Fibroblast of upper back skin (primary cell): ENCODE data around the gene ARFIP2.
A peak's percentile ranks its signal among the peaks of the same experiment; 100 is the strongest.
"Not testable (repeated sequence)": the region's sequence is repeated elsewhere in the genome, so short reads cannot be mapped to it uniquely, and the experiment has no call there.

Experiments
- DNase-seq: peaks from one replicate; pipeline ENCODE4 v3.0.0-alpha.2; 2013

Gene ARFIP2

DNA sequence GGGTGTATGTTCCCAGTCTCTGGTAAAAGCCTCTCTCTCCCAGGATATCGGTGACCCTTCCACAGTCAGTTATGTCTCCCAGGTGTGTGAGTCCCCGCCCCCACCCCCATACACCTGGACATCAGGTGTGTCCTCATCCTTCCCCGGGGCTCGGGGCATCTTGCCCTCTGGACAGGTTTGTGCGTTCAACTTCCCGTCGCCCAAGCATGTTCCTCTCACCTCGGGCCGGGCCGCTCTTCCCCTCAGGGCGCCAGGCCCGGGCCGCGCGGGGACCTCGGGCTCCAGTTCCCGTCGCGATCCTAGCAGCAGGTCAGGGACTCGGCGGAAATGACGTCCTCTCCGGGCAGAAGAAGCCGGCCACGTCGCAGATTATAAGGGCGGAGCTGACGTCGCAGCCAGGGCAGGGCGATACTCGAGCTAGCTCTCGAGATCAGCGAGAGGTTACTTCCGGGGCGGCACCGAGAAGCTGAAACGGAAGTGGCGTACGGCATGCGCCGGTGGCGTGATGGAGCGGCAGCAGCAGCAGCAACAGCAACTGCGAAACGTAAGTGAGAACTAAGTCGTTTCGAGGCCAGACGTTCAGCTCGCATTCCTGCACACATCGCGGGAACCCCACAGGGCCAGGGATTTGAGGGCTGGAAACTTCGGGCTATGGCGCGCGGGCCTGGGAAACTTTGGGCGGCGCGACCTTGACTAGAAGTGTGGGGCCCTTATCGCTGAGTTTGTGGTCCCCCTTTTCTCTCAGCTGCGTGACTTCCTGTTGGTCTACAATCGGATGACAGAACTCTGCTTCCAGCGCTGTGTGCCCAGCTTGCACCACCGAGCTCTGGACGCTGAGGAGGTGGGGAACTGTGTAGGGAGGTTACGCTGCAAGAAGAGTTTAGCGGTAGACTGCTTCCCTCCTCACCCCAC lies at the start of gene ARFIP2, which contains the start of gene TIMM10B:
TSS of gene ARFIP2 (minus strand) at position 320 of the 912 bp plus-strand sequence. CDS start 910 bp downstream, outside the sequence.
TSS of gene TIMM10B (plus strand) at position 490 of the 912 bp plus-strand sequence. CDS start at position 506, 16 bp downstream.
- DNase-seq: peak; percentile 98

- no peak for DNase-seq
These were observed 49.7 kb upstream of the ARFIP2 start for GRCh38 chr11:6530848-6531247.

GRCh38 chr11:6529266-6529665 lies 48.1 kb upstream of the ARFIP2 start:
- DNase-seq: no peak

GRCh38 chr11:6526411-6527135 lies 45.4 kb upstream of the ARFIP2 start:
- DNase-seq: no peak

GRCh38 chr11:6523253-6523652 lies 42.1 kb upstream of the ARFIP2 start:
- DNase-seq: peak; percentile 81

- not testable (repeated sequence) for DNase-seq
These were observed 40.8 kb upstream of the ARFIP2 start for GRCh38 chr11:6521946-6522345.

GRCh38 chr11:6520265-6520664 lies 39.1 kb upstream of the ARFIP2 start:
- no peak for DNase-seq

DNA sequence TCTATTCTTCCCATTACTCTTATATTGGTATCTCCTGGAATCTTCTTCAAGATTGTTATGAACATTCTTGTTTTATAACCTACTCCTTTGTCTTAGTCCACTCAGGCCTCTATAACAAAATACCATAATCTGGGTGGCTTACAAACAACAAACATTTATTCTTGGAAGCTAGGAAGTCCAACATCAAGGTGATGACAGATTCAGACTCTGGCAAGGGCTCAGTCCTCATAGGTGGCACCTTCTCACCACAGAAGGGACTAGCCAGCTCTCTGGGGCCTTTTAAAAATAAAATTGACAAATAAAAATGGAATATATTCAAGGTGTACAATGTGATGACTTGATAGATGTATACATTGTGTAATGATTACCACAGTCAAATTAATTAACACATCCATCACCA lies 35.7 kb upstream of the ARFIP2 start:
- no peak for DNase-seq

- peak; percentile 63 for DNase-seq
These were observed 24.6 kb upstream of the ARFIP2 start for GRCh38 chr11:6505577-6506240.

GRCh38 chr11:6504166-6504565 lies 23.0 kb upstream of the ARFIP2 start:
- no peak for DNase-seq

GRCh38 chr11:6502382-6502781 lies 21.3 kb upstream of the ARFIP2 start:
- no peak for DNase-seq

- DNase-seq: no peak
These were observed 17.4 kb upstream of the ARFIP2 start for GRCh38 chr11:6498544-6498943.

DNA sequence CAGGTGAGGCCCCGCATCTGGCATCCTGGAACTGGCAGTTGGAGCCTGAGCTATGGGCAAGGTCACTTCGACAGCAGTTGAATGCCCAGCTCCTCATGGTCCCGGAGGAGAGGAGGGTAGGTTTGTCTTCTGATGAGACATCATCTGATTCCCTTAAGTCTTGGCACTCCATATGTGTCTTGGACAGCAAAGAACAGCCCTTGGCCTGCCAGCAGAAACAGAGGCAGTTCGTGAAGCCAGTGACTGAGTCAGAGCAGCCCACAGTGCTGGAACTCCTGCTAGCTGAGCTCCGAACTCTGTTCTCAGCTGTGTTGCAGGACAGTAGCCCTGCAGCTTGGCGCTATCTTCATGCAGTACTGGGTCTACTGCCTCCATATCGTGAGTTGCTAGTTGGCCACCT lies 17.0 kb upstream of the ARFIP2 start:
- DNase-seq: no peak

DNA sequence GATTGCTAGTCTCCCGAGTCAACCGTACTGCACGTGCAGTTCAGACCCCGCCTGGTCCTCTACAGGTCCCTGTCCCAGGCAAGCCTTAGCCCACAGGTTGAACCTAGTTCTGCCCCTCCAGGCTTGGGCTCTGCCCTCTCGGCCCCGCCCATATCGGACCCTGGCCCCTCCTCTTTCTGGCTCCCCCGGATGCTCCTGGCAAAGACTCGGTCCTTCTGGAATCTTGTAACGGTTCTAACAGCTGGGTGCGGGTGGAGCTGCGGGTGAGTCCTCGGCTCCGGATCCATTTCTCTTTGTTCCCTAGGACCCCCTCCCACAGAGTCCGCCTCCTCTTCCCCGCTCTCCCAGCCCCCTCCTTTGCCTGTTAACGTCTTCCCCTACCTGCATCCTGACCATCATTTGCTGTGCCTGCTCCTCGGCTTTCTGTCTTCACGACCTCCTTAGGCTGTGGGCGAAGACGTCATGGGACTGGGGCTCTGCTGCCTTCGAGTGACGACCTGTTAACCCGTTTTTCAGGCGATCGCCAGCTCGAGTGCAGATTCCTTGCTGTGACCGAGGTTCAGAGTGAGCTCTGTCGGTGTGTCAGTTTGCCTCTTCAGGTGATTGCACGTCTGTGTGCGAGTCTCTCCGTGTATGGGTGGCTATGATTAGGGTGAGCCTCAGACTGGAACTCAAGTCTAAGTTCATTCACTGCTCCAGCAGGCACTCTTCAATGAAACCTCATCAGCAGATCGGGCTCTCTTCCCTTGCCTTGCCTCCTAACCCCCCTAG lies 16.1 kb upstream of the ARFIP2 start, which contains the start of gene DNHD1:
TSS of gene DNHD1 (plus strand) at position 212 of the 771 bp plus-strand sequence. CDS start 936 bp downstream, outside the sequence.
- DNase-seq: no peak

GRCh38 chr11:6489306-6489705 lies 8.2 kb upstream of the ARFIP2 start:
- no peak for DNase-seq

GRCh38 chr11:6488821-6489220 lies 7.7 kb upstream of the ARFIP2 start:
- no peak for DNase-seq

DNA sequence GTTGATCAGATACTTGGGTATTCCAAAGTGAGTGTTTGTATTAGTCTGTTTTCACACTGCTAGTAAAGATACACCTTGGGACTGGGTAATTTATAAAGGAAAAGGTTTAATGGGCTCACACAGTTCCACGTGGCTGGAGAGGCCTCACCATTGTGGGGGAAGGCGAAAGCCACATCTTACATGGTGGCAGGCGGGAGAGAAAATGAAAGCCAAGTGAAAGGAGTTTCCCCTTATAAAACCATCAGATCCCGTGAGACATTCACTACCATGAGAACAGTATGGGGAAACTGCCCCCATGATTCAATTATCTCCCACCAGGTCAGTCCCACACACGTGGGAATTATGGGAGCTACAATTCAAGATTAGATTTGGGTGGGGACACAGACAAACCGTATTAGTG lies 7.2 kb upstream of the ARFIP2 start:
- no peak for DNase-seq

- DNase-seq: no peak
These were observed 5.8 kb upstream of the ARFIP2 start for GRCh38 chr11:6486938-6487337.

GRCh38 chr11:6486256-6486655 lies 5.1 kb upstream of the ARFIP2 start:
- DNase-seq: no peak

GRCh38 chr11:6485661-6486060 lies 4.5 kb upstream of the ARFIP2 start:
- no peak for DNase-seq

DNA sequence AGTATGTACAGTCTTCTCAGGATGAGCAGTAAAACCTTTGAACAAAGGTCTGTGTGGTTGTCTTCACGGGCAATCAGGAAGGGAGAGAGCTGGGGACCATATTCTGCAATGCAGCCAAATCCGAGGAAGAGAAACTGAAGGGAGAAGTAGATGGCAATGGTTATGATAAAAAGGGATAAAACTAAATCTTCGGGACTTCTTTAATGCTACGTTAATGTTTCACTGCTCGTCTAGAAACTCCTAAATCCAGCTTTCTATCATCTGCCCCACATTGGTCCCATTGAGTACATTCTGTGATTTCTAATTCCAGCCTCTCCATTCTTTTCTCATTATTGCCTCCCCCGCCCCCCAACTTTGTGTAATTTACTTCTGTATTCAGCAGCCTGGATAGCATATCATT lies 1.9 kb upstream of the ARFIP2 start:
- no peak for DNase-seq

GRCh38 chr11:6482441-6482840 lies 1.3 kb upstream of the ARFIP2 start:
- DNase-seq: no peak

GRCh38 chr11:6481924-6482275 lies 769 bp upstream of the ARFIP2 start:
- no peak for DNase-seq
